H9 (cell line): ENCODE results near the gene MIR17HG. TPM values are rescaled to one million over a fixed set of nuclear protein-coding genes. Genes with fewer than 3 reads are reported as not detected.

Experiments used
- DNase-seq: peaks from one replicate; pipeline ENCODE4 v3.0.0-alpha.2; 2017
- H2AFZ ChIP-seq: one replicate; pipeline ENCODE4 v1.6.1; 2013; ENCODE audit warnings: mild to moderate bottlenecking, low read length, control low read depth, moderate library complexity
- H2AK5ac ChIP-seq: 2 replicates; pipeline ENCODE4 v1.6.1; 2013; ENCODE audit warnings: low read length, control low read depth, mixed read lengths; ENCODE audit not compliant: insufficient read length
- H2BK120ac ChIP-seq: one replicate; pipeline ENCODE4 v1.6.1; 2013; ENCODE audit warnings: low read depth, mild to moderate bottlenecking, low read length, control low read depth, inconsistent platforms; ENCODE audit not compliant: poor library complexity, severe bottlenecking
- H2BK12ac ChIP-seq: 2 replicates; pipeline ENCODE4 v1.6.1; 2013; ENCODE audit warnings: low read length, control low read depth, mixed read lengths, low read depth; ENCODE audit not compliant: insufficient read length
- H2BK15ac ChIP-seq: 2 replicates; pipeline ENCODE4 v1.6.1; 2013; ENCODE audit warnings: low read depth, low read length, control low read depth
- H2BK20ac ChIP-seq: one replicate; pipeline ENCODE4 v1.6.1; 2013; ENCODE audit warnings: low read depth, mild to moderate bottlenecking, low read length, control low read depth, inconsistent platforms; ENCODE audit not compliant: poor library complexity, severe bottlenecking
- H2BK5ac ChIP-seq: 2 replicates; pipeline ENCODE4 v1.6.1; 2013; ENCODE audit warnings: low read length, control low read depth, mixed read lengths; ENCODE audit not compliant: insufficient read length
- H3K14ac ChIP-seq: 2 replicates; pipeline ENCODE4 v1.6.1; 2013; ENCODE audit warnings: low read length, control low read depth; ENCODE audit not compliant: insufficient read depth
- H3K18ac ChIP-seq: 2 replicates; pipeline ENCODE4 v1.6.1; 2013; ENCODE audit warnings: low read depth, mild to moderate bottlenecking, mixed read lengths, low read length, control low read depth; ENCODE audit not compliant: insufficient read length
- H3K23ac ChIP-seq: 2 replicates; pipeline ENCODE4 v1.6.1; 2013; ENCODE audit warnings: low read length, control low read depth, mixed read lengths, low read depth; ENCODE audit not compliant: insufficient read length
- H3K23me2 ChIP-seq: 2 replicates; pipeline ENCODE4 v1.6.1; 2013; ENCODE audit warnings: low read depth, mild to moderate bottlenecking, mixed read lengths, low read length, control low read depth; ENCODE audit not compliant: insufficient read length, poor library complexity, severe bottlenecking
- H3K27ac ChIP-seq: 2 replicates; pipeline ENCODE4 v1.5.1; 2013; ENCODE audit warnings: low read length, control low read depth, mixed read lengths, low read depth; ENCODE audit not compliant: insufficient read length
- H3K27me3 ChIP-seq: 2 replicates; pipeline ENCODE4 v1.6.1; 2013; ENCODE audit warnings: low read length, control low read depth, inconsistent platforms; ENCODE audit not compliant: insufficient read depth
- H3K4ac ChIP-seq: 2 replicates; pipeline ENCODE4 v1.6.1; 2013; ENCODE audit warnings: low read depth, mild to moderate bottlenecking, control low read depth, inconsistent platforms, low read length, moderate library complexity
- H3K4me1 ChIP-seq: 2 replicates; pipeline ENCODE4 v1.6.1; 2013; ENCODE audit warnings: low read length, control low read depth, inconsistent platforms; ENCODE audit not compliant: insufficient read depth
- H3K4me2 ChIP-seq: 2 replicates; pipeline ENCODE4 v1.6.1; 2013; ENCODE audit warnings: low read length, control low read depth, mixed read lengths; ENCODE audit not compliant: insufficient read length, insufficient read depth
- H3K56ac ChIP-seq: 2 replicates; pipeline ENCODE4 v1.6.1; 2013; ENCODE audit warnings: low read depth, mild to moderate bottlenecking, mixed read lengths, low read length, control low read depth; ENCODE audit not compliant: insufficient read length
- H3K79me1 ChIP-seq: 2 replicates; pipeline ENCODE4 v1.6.1; 2013; ENCODE audit warnings: low read depth, mild to moderate bottlenecking, moderate library complexity, low read length, control low read depth, inconsistent platforms; ENCODE audit not compliant: insufficient read depth, poor library complexity, severe bottlenecking
- H3K79me2 ChIP-seq: 2 replicates; pipeline ENCODE4 v1.6.1; 2013; ENCODE audit warnings: low read length, control low read depth, inconsistent platforms; ENCODE audit not compliant: insufficient read depth
- H3K9ac ChIP-seq: 2 replicates; pipeline ENCODE4 v1.6.1; 2013; ENCODE audit warnings: low read length, control low read depth, mixed read lengths; ENCODE audit not compliant: insufficient read length; ENCODE audit errors: extremely low read depth
- H3K9me3 ChIP-seq: one replicate; pipeline ENCODE4 v1.6.1; 2013; ENCODE audit warnings: low read depth, low read length, inconsistent platforms; ENCODE audit not compliant: control insufficient read depth
- H3T11ph ChIP-seq: one replicate; pipeline ENCODE4 v1.6.1; 2013; ENCODE audit warnings: mild to moderate bottlenecking, low read length, control low read depth, inconsistent platforms
- H4K20me1 ChIP-seq: one replicate; pipeline ENCODE4 v1.6.1; 2013; ENCODE audit not compliant: control insufficient read depth, insufficient read length, insufficient read depth
- H4K5ac ChIP-seq: 2 replicates; pipeline ENCODE4 v1.6.1; 2013; ENCODE audit warnings: low read depth, mild to moderate bottlenecking, mixed read lengths, low read length, control low read depth; ENCODE audit not compliant: insufficient read length
- H4K8ac ChIP-seq: replicated peaks from 2 replicates; pipeline ENCODE4 v1.6.1; 2013; ENCODE audit warnings: low read length, control low read depth, mixed read lengths, low read depth; ENCODE audit not compliant: insufficient read length
- H4K91ac ChIP-seq: 2 replicates; pipeline ENCODE4 v1.6.1; 2013; ENCODE audit warnings: low read depth, mild to moderate bottlenecking, moderate library complexity, mixed read lengths, low read length, control low read depth; ENCODE audit not compliant: insufficient read length
- H3K27ac Mint-ChIP-seq, 3 experiments: 2 replicates in 2 of 3; 3 replicates in 1 of 3; pipeline ENCODE4 v1.8.0; 2020 to 2021; ENCODE audit warnings: mixed read lengths in 3 of 3, mild to moderate bottlenecking in 1 of 3, moderate library complexity in 1 of 3
- H3K27me3 Mint-ChIP-seq: 2 replicates; pipeline ENCODE4 v1.8.0; 2021; ENCODE audit warnings: low read depth, mild to moderate bottlenecking, moderate library complexity, mixed read lengths
- H3K36me3 Mint-ChIP-seq, 3 experiments: 2 replicates in 2 of 3; 3 replicates in 1 of 3; pipeline ENCODE4 v1.8.0; 2020 to 2021; ENCODE audit warnings: low read depth in 3 of 3, mixed read lengths in 3 of 3; ENCODE audit not compliant: insufficient read depth in 1 of 3
- H3K4me1 Mint-ChIP-seq, 2 experiments: 2 replicates each; pipeline ENCODE4 v1.8.0; 2020; ENCODE audit warnings: mixed read lengths in 2 of 2
- H3K4me3 Mint-ChIP-seq, 2 experiments: 2 replicates in 1 of 2; 3 replicates in 1 of 2; pipeline ENCODE4 v1.8.0; 2020 to 2021; ENCODE audit warnings: mild to moderate bottlenecking in 2 of 2, mixed read lengths in 2 of 2, moderate library complexity in 1 of 2
- H3K9me3 Mint-ChIP-seq, 2 experiments: 2 replicates in 1 of 2; 3 replicates in 1 of 2; pipeline ENCODE4 v1.8.0; 2020; ENCODE audit warnings: mild to moderate bottlenecking in 2 of 2, mixed read lengths in 2 of 2, moderate library complexity in 1 of 2
- total RNA-seq: library from RNA; stranded (reverse); gene quantifications from 2 replicates; pipeline ENCODE4 v1.2.1, GENCODE V29; 2021
- TF ChIP-seq, protein P1 (sequence below): fragments of 200-600 bp; sonication (generic); conservative IDR thresholded peaks from 3 replicates; pipeline ENCODE4 v1.8.0; 2021; ENCODE audit warnings: antibody characterized with exemption, mild to moderate bottlenecking

The MIR17HG gene
- total RNA-seq, 1 experiment from 2014 or later = 38.7 TPM

DNA sequence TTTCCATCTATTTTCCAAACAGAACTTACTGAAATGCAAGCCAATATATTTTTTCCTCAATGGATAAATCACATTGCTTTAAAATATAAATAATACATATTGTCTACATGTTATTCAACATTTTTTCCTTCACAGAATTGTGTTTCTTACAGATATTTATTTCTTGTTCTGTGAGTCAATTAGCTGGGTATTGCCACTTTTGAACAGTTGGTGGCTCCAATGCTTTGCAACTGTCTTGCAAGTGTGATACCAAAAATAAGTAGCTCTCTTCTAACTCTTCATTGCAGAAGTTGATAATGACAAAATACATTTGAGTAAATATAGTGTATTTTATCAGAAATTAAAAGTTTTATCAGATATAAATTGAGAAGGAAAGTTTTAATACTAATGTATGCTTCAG, 33.9 kb downstream of the MIR17HG start:
- H2BK12ac ChIP-seq = no peak overlapping the region
- DNase-seq = no peak
- Mint-ChIP-seq H3K27ac (no peak overlapping the region), H3K36me3 (no peaks in the 10 kb centered on the region), H3K27me3 (no peaks in the 10 kb centered on the region; the same call in 1 of the 2 replicates), H3K4me1 (no peaks in the 10 kb centered on the region), H3K9me3 (no peaks in the 10 kb centered on the region), H3K4me3 (no peak overlapping the region)
- H2BK20ac ChIP-seq = no peak overlapping the region
- no peak overlapping the region for H2BK120ac ChIP-seq
- H3K79me1 ChIP-seq = no peaks in the 10 kb centered on the region
- no peak overlapping the region for H3K56ac ChIP-seq
- no peaks in the 10 kb centered on the region for H4K20me1 ChIP-seq
- no peaks in the 10 kb centered on the region for H3K4me1 ChIP-seq
- H3K4me2 ChIP-seq = no peak overlapping the region
- H3K9me3 ChIP-seq = no peaks in the 10 kb centered on the region
- no peak overlapping the region for H3T11ph ChIP-seq
- H3K4ac ChIP-seq = no peak overlapping the region
- no peaks in the 10 kb centered on the region for H3K27me3 ChIP-seq
- H4K5ac ChIP-seq = no peak overlapping the region
- no peak overlapping the region for H3K18ac ChIP-seq
- H3K9ac ChIP-seq = no peak overlapping the region
- H2AFZ ChIP-seq = no peak overlapping the region
- no peak overlapping the region for H2AK5ac ChIP-seq
- H4K91ac ChIP-seq = no peak overlapping the region
- no peak overlapping the region for H4K8ac ChIP-seq
- H3K23me2 ChIP-seq = no peaks in the 10 kb centered on the region
- H2BK15ac ChIP-seq = no peak overlapping the region
- no peak overlapping the region for H3K27ac ChIP-seq
- H3K23ac ChIP-seq = no peak overlapping the region
- no peak overlapping the region for H2BK5ac ChIP-seq
- TF ChIP-seq, protein P1, sequence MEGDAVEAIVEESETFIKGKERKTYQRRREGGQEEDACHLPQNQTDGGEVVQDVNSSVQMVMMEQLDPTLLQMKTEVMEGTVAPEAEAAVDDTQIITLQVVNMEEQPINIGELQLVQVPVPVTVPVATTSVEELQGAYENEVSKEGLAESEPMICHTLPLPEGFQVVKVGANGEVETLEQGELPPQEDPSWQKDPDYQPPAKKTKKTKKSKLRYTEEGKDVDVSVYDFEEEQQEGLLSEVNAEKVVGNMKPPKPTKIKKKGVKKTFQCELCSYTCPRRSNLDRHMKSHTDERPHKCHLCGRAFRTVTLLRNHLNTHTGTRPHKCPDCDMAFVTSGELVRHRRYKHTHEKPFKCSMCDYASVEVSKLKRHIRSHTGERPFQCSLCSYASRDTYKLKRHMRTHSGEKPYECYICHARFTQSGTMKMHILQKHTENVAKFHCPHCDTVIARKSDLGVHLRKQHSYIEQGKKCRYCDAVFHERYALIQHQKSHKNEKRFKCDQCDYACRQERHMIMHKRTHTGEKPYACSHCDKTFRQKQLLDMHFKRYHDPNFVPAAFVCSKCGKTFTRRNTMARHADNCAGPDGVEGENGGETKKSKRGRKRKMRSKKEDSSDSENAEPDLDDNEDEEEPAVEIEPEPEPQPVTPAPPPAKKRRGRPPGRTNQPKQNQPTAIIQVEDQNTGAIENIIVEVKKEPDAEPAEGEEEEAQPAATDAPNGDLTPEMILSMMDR = peak; percentile 56; the same call in 2 of the 3 replicates
- no peaks in the 10 kb centered on the region for H3K79me2 ChIP-seq
- no peak overlapping the region for H3K14ac ChIP-seq
